COR-L47 (cell line): ENCODE measurements around the gene CGNL1.

Source experiments
- DNase-seq: peaks from one replicate; lab custom pipeline; 2025; lab: John Stamatoyannopoulos, UW

CGNL1 gene

DNA sequence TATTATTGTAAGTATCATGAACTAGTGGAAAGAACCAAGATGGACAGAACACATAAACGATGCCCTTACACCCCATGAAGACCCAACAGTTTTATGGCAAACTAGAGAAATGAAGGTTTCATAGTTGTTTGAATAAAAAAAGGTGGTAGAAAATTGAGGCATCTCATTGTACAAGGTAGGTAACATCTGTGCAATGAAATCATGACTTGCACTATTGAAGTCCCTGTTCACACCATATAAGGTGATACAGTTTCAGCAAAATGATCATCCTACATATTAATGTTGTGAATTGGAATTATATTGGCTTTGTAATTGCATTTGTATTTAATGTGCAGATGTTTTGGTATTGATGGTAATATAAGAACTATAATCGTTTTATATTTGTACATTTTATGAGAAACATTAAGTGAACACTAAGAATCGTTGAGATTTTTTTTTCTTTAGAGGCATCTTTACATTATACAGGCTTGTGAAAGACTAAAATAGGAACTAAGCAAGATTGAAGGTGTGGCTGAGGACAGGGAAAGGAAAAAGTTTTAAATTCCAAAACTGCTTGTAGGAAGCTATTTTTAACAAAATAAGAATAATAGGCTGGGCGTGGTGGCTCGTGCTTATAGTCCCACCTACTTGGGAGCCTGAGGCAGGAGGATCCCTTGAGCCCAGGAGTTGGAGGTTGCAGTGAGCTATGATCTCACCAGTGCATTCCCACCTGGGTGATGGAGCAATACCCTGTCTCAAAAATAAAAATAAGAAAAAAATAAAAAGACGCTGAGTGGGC, 48.5 kb downstream of the CGNL1 start:
- DNase-seq = no peak

DNA sequence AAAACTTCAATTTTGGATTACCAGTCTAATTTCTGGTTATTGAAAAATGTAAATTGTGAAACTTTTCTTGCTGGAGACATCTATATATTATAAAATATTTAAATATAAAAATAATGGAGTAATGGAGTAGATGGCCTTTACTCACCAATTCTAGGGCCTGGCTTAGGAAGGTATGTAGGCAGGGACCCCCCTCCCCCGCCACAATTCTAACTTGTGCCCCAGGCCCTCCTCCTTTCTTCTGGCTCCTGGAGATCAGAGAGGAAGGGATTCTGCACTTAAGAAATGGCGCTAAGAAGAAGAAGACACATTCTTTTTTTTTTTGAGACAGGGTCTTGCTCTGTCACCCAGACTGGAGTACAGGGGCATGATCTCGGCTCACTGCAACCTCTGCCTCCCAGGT, 49.5 kb downstream of the CGNL1 start:
- no peak for DNase-seq

DNA sequence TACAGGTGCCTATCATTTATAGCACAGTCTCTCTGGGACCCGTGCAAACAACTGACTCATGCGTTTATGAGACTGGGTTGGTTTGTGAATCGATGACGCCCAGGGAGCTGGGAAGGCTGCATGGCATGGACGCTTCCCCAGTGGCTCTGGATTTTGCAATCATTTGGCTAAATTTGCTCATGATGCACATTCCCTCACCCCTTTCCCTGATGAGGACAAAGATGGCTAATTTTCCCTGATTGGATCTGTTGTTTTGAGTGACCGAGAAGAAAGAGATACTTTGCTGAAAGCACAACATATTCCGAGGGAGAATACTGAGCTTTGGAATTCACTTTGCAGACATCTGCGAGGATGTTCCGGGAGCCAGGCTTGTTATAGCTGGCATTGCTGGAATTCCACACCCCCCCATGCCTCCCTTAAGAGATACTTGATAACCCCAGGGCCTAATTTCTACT, 51.1 kb downstream of the CGNL1 start:
- DNase-seq = no peak

DNA sequence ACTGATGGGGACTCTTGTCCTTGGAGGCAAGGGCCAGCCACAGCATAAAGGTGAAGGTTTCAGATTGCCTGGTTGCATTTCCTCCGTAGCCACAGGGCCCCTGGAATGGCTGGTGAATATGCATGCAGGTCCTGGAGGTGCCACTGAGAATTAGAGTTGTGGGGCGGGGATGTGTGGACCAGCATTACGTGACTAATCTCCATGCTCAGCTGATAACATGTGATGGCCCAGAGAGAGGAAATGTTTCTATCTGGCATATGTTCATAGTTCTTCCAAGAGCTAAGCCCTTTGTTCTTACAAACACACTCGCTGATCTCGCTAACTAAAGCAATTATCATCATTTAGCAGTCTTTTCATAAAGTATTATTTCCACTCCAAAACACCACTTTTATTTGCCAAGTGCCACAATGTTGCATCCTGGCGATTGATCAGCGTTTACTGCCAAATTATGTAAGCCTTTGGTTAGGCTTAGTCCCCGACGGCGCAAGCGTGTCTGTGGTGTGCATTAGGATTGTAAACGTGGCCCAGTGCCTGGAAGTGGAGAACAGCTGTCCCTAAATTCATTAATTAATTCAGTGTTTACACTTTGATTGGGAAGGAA, 55.9 kb downstream of the CGNL1 start:
- DNase-seq = peak; percentile 92

DNA sequence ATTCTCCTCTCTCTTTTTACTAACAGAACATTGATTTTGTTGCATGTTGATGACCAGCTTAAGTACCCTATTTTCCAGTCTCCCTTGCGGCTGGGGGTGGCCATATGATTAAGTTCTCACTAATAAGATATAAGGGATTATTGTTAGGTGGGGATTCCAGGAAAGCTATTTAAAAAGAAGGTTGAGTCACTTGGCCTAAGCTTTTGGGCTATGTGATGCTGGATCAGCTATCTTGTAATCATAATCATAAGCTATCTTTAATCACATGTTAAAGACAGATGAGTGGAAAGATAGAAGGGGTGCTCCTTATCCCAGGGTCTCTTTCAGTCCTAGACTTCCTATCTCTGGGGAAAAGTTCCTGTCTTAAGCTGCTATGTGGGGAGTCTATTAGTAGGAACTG, 59.9 kb downstream of the CGNL1 start:
- no peak for DNase-seq

DNA sequence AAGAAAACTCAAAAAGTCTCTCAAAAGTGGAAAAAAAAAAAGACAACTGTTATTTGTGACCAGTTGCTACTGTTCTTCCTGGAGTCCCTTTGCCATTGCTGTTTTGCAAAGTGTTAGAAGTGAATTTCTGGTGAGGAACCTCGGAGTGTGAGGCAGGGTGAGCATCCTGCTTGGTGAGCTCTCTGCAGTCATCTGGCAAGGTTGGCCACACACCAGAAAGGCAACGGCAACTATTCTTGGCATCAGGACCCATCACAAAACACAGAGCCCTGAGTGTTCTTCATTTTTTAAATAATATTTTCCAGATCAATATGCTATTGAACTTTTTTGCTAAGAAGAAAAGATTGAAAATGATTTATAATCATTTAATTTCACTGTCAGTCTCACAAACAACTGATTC, 60.7 kb downstream of the CGNL1 start:
- DNase-seq = no peak

DNA sequence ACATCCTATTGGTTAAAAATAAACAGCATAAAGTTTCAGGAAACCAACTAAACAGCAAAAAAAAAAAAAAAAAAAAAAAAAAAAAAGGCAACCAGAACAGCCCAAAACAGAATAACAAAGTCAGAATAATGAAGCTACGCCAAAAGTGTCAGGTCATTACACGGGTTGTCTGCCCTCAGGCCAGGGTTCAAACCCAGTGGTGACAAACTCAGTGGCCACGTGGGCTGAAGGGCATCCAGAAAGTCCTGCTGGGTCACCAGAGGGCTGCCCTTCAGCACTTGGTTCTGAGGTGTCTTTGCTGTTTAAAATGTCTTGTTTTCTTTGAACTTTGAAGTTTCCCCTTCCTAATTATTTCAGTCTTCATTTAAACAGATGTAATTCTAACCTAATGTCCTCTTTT, 61.3 kb downstream of the CGNL1 start:
- DNase-seq = no peak

DNA sequence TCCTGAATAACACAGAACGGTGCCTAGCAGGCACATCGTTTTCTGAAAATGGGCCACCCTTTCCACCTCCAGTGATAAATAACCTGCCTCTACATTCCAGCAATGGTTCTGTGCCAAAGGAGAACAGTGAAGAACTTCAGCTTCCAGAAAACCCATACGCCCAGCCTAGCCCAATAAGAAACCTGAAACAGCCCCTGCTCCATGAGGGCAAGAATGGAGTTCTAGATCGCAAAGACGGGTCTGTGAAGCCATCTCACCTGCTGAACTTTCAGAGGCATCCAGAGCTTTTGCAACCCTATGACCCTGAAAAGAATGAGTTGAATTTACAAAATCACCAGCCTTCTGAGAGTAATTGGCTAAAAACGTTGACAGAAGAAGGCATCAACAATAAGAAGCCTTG, 61.9 kb downstream of the CGNL1 start:
- DNase-seq = no peak

DNA sequence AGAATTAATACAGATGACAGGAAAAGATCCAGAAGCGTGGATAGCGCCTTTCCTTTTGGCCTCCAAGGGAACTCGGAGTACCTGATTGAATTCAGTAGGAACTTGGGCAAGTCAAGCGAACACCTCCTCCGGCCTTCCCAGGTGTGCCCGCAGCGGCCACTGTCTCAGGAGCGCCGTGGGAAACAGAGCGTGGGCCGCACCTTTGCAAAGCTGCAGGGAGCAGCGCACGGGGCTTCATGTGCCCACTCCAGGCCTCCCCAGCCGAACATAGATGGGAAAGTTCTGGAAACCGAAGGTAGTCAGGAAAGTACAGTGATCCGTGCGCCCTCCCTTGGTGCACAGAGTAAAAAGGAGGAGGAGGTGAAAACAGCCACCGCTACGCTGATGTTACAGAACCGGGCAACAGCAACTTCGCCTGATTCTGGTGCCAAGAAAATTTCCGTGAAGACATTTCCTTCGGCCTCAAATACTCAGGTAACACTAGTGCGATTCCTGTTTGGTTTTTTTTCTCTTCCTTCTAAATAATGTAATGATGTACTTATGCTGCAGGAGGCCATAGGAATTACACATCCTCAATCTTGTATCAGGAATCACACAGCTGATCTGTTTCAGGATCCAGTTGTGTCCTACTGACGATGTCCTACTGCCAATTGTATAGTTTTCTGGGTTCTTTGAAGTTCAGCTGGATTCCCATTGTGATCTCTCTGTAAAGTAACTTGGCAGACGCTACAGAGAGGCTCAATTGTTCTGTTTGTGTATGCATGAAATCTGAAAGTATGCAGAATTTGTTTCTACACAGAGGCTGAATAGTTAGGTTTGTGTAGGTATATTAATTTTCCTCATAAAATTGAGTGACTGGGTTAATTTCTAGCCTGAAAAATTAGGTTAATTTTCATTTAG, 63.1 kb downstream of the CGNL1 start:
- DNase-seq = no peak

DNA sequence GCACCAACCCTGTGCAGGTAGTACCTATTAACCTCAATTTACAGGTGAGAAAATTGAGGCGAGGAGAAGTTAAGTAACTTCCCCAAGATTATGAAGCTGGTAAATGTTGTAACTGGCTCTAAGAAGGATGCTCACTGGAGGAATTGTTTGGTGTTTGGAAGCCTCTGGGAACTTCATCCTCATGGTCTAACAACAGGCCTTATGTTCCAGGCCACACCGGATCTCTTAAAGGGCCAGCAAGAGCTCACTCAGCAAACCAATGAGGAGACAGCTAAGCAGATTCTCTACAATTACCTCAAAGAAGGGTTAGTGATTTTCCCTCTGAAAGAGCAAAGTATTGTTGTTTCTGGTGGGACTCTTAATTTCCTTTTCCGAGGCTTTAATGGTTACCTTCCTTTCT, 63.9 kb downstream of the CGNL1 start:
- DNase-seq = no peak

DNA sequence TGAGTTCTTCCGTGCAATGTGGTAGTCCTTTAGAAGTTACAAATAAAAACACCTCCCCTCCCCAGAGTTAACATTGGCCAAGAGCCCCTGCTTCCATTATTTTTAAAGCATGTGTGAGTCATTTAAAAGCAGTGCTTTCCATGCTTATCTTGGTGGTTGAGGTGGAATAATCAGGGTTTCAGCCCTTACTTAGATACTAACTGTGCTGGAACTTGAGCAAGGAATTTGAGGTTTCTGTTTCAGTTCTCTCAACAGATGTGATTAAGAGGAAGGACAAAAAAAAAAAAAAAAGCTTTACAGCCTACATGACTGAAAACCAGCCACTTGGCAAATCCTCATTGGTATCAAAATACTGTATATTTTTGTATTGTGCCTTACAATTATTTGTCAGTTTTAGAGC, 64.5 kb downstream of the CGNL1 start:
- DNase-seq = no peak

DNA sequence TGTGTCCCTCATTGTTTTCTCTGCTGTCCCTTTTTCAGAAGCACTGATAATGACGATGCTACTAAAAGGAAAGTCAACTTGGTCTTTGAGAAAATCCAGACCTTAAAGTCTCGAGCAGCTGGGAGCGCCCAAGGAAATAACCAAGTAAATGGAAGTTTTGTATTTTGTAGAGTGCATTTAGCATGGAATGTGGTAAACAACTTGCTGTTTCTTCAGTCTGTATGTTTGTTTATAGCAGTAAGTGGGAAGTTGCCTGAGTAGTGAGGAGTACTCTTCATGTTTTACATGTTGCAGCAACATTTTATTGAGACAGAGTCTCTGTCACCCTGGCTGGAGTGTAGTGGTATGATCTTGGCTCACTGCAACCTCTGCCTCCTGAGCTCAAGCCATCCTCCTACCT, 66.0 kb downstream of the CGNL1 start:
- DNase-seq = no peak

DNA sequence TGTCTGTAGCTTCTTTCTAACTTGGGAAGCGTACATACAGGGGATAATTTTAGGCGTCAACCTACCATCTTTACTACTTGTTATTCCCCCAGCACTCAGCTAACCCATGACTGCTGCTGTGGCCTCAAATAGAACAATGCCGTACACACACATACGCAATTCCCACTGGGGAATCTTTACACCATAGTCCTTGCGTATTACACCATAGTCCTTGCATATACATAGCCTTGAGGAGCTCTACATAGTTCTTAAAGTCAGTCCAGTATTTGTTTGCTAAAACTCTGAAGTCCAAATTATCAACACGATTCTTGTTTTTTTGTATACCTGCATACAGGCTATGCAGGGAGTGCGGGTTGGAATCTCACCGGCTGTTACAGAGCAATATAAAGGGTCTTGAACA, 67.2 kb downstream of the CGNL1 start:
- no peak for DNase-seq

DNA sequence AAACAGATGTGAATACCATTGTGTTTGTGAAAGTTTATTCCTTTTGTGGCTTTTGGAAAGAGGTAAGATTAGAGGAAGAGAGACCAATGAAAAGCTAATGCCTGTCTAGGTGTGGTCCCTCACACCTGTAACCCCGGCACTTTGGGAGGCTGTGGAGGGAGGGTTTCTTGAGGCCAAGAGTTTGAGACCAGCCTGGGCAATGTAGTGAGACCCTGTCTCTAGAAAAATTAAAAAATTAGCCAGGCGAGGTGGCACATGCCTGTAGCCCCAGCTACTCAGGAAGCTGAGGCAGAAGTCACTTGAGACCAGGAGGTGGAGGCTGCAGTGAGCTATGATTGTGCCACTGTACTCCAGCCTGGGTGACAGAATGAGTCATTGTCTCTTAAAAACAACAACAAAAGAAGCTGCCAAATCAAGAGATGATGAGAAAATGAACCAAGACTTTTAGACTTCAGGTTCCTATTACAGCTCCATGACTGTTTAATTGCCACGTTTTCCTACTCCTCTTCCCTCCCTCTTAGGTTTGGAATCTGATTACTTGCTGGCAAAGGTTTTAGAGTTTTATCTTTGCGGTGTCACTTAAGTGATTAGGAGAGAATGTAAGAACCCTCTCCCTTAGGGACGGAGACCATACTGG, 68.7 kb downstream of the CGNL1 start:
- DNase-seq = no peak

DNA sequence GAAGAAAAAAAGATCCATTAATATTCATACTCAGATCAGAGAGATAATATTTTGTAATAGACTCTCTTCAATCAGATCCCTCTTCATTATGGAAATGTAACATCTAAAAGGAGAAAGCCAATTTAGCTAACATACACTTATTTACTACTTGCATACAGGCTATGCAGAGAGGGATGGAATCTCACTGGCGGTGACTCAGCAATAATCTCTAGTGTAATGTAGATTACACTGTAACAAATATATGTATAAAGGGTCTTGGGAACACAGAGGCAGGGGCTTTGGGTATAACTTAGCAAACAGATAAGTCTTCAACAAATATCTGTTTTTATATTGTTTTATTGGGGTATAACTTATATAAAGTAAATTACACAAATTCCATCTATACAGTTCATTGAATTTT, 69.6 kb downstream of the CGNL1 start:
- no peak for DNase-seq

DNA sequence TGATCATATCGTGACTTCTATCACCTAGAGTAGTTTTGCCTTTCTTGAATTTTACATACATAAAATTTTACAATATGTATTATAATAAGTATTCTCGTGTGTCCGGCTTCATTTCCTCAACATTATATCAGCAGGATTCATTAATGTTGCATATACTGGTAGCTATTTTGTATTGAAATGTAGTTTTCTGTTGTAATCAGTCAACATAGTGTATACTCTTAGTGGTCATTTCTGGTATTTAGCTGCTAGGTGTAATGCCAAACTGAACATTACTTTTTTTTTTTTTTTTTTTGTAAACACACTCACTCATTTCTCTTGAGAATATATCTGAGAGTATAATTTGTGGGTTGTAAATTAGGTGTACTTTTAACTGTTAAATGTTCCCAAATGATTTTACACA, 70.1 kb downstream of the CGNL1 start:
- DNase-seq = no peak

DNA sequence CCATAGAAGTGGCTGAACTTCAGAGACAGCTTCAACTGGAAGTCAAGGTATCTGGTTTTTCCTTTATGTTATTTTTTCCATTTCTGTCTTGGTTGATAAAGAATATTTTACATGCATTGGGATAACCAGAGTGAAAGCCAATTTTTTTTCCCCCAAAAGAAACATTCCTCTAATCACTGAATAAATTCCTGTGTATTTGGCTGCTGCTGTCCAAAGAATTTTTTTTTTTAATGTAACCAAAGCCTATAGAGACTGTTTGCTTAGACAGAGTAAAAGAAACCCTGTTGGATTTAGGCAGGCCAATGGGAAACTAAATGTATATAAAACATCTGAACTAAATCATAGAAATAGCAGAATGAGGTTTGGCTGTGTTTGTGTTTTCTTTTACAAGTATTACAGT, 75.2 kb downstream of the CGNL1 start:
- no peak for DNase-seq

DNA sequence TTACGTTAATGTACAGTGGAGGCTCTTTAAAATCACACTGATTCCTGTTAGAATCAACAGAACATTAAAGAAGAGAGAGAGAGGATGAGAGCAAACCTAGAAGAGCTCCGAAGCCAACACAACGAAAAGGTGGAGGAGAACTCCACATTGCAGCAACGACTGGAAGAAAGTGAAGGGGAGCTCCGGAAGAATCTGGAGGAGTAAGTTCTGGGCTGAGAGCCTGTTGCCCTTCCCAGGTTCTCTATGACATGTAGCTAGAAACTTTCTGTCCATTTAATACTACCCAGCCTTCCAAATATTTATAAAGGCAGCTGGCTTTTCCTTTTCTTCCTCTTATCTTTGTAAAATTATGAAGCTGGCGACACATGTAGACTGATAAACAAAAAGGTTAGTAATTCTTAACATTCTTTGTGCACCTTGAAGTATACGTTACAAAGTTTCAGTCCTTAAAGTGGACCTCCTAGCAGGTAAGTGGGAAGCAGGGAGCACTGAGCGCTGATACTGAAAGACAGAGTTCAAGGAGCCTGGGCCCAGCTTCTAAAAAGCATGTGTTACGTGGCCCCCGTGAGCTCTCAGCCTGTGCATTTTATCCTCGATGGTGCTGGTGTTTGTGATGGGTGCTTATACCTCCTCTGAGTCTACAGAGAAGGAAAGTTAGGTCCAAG, 75.9 kb downstream of the CGNL1 start:
- DNase-seq = no peak

DNA sequence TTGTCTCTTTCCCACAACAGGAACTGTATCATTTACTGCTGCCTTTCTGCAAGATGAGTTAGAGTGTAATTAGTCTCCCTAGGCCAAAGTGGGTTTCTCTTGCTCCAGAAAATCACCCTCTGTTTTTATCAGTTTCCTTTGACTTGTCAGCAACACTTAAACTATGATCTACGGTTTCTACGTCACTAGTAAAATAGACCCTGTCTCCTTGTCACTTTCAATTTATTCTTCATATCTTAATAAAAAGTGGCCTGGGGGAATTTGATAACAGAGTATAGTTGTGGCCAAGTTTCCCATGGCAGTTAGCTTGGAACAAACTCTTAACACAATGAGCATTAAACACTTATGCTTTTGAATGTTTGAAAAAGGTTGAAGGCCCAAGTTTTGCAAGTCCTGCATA, 79.6 kb downstream of the CGNL1 start:
- DNase-seq = no peak

DNA sequence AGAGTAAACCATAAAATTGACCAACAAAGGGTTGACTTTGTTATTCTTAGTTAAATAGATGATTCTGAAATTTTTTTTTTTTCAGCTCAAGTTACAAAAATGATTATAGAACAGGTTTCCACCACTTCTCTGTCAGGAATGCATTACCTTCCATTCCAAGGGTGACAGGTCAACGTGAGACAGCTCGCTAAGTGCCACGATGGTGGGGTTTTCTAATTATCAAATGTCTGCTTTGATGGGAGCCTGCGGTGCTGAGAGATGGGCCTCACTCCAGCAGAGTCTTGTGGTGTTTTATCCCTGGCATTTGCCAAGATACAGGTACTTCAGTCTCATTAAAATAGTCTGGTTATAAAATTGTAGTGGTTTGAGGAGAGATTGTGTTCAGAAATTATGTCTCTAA, 80.3 kb downstream of the CGNL1 start:
- DNase-seq = no peak

DNA sequence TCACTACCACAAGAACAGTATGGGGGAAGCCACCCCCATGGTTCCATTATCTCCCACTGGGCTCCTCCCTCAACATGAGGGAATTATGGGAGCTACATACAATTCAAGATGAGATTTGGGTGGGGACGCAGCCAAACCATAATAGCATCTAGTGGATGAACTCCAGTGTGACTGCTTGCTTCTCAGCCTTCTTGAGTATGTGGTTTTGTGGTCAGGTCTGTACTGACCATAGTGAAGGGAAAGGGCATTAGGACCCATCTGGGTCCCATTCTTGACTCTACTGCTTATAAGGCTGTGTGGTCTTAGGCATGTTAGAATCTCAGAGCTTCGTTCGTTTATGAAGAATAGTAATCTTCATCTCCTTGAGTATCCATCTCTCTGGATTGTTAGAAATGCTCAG, 81.4 kb downstream of the CGNL1 start:
- no peak for DNase-seq

DNA sequence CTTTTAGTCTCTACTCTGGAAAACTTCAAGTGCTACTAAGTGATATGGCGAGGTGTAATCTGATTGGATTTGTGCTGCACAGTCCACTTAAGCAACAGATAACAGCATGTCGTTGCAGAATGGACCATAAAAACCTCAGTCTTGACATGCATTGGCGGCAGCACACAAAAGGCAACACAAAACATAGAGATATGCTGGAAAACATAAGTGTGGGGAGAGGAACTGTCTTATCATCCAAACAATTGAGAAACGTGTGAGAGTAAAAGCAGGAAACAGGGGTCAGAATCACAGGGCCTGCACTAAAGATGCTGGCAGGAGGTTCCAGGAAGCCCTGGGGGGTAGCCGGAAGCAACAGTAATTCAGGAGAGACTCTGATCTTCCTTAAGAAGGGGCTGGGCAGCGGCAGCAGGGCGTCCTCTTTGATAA, 82.1 kb downstream of the CGNL1 start:
- no peak for DNase-seq
